ENCODE measurements around the gene TOM1L2.

Gene TOM1L2

DNA sequence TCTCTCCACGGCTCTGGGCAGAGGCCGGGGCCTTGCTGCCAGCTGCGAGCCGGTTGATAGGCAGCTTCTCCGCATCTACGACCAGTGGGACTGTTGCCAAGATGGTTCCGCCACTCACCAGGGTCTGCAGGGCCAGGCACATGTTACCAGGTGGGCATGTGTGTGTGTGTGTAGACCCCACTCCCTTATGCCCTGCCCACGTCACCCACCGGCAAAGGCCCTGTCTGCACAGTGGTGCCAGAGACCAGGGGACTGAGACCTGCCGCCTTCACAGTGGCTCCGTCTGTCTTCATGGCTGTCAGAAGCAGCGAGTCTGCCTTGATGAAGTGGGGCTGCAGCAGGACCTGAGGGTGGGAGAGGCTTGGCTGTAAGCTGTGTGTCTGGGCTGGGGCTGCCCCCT is 153.1 kb downstream of the TOM1L2 start:
- Histone ChIP-seq H3K36me3 (ENCODE audit: insufficient read depth) (no peaks in the 10 kb centered on the region), H3K9ac (no peak overlapping the region), H3K4me2 (no peak overlapping the region), H2AFZ (ENCODE audit: low read depth) (no peak overlapping the region), H3K79me2 (ENCODE audit: insufficient read depth, low read depth) (peaks cover 32% of the 10 kb centered on the region), H3K27ac (no peak overlapping the region), H4K20me1 (ENCODE audit: insufficient read depth) (no peaks in the 10 kb centered on the region), H3K4me3 (IDR thresholded peaks at IDR 0.05; ENCODE audit: insufficient read depth, low read depth, low read length) (no peak overlapping the region), H3K4me1 (ENCODE audit: low read depth, poor library complexity, severe bottlenecking) (peaks cover 42% of the 10 kb centered on the region), H3K27me3 (ENCODE audit: insufficient read depth, low read depth) (no peaks in the 10 kb centered on the region)
- TF ChIP-seq, protein P1, sequence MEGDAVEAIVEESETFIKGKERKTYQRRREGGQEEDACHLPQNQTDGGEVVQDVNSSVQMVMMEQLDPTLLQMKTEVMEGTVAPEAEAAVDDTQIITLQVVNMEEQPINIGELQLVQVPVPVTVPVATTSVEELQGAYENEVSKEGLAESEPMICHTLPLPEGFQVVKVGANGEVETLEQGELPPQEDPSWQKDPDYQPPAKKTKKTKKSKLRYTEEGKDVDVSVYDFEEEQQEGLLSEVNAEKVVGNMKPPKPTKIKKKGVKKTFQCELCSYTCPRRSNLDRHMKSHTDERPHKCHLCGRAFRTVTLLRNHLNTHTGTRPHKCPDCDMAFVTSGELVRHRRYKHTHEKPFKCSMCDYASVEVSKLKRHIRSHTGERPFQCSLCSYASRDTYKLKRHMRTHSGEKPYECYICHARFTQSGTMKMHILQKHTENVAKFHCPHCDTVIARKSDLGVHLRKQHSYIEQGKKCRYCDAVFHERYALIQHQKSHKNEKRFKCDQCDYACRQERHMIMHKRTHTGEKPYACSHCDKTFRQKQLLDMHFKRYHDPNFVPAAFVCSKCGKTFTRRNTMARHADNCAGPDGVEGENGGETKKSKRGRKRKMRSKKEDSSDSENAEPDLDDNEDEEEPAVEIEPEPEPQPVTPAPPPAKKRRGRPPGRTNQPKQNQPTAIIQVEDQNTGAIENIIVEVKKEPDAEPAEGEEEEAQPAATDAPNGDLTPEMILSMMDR (conservative IDR thresholded peaks at IDR 0.05; ENCODE audit: low read depth, low read length), result no peak

DNA sequence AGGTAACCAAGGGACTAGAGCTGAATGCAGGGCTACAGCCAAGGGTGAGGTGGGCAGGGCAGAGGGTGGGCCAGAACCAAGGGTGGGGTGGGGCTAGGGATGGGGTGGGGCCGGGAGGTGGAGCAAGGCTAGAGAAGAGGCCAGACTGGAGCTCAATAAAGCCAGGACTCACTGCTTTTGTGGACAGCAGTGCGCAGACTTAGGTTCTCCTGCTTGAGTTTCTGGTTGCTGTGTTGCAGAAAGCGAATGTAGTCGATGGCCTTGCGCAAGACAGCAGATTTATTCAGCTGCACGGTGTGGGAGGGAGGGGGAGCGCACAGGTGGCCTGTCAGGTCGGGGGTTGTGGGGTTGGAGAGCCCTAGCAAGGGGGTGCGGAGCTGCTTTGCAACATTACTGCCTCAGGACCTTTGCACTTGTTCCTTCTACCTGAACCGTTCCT is 154.1 kb downstream of the TOM1L2 start:
- Histone ChIP-seq H3K27ac (no peak overlapping the region), H2AFZ (ENCODE audit: low read depth) (no peak overlapping the region), H4K20me1 (ENCODE audit: insufficient read depth) (no peaks in the 10 kb centered on the region), H3K79me2 (ENCODE audit: insufficient read depth, low read depth) (peaks cover 28% of the 10 kb centered on the region), H3K36me3 (ENCODE audit: insufficient read depth) (no peaks in the 10 kb centered on the region), H3K4me1 (ENCODE audit: low read depth, poor library complexity, severe bottlenecking) (peaks cover 39% of the 10 kb centered on the region), H3K27me3 (ENCODE audit: insufficient read depth, low read depth) (no peaks in the 10 kb centered on the region), H3K4me2 (no peak overlapping the region), H3K9ac (no peak overlapping the region), H3K4me3 (IDR thresholded peaks at IDR 0.05; ENCODE audit: insufficient read depth, low read depth, low read length) (no peak overlapping the region)
- TF ChIP-seq, protein P1 (conservative IDR thresholded peaks at IDR 0.05; ENCODE audit: low read depth, low read length), result no peak

DNA sequence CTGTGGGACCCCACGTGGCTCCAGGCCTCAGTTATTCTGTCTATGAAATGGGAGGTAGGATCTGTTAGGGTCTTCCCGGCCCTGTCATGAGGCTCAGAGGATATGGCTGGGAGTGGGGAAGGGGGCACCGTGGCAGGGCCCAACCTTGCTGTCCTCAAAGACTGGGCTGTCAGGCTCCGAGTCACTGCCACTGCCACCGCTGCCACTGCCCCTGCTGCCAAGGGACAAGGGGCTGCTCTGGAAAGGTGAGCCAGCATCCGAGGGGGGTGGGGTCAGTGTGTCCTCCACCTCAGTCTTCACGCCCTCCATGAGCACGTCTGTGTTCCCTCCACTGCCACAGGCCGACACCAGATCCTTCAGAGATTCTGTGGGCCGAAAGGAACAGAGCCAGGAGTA is 154.7 kb downstream of the TOM1L2 start:
- H3K27me3 ChIP-seq (ENCODE audit: insufficient read depth, low read depth), result no peaks in the 10 kb centered on the region
- no peak overlapping the region for H3K4me3 ChIP-seq (IDR thresholded peaks at IDR 0.05; ENCODE audit: insufficient read depth, low read depth, low read length)
- TF ChIP-seq, protein P1 (conservative IDR thresholded peaks at IDR 0.05; ENCODE audit: low read depth, low read length), result no peak
- H3K79me2 ChIP-seq (ENCODE audit: insufficient read depth, low read depth), result peaks cover 22% of the 10 kb centered on the region
- H2AFZ ChIP-seq (ENCODE audit: low read depth), result no peak overlapping the region
- no peaks in the 10 kb centered on the region for H3K36me3 ChIP-seq (ENCODE audit: insufficient read depth)
- peaks cover 39% of the 10 kb centered on the region for H3K4me1 ChIP-seq (ENCODE audit: low read depth, poor library complexity, severe bottlenecking)
- H3K27ac ChIP-seq, result no peak overlapping the region
- no peaks in the 10 kb centered on the region for H4K20me1 ChIP-seq (ENCODE audit: insufficient read depth)
- H3K9ac ChIP-seq, result no peak overlapping the region
- no peak overlapping the region for H3K4me2 ChIP-seq

DNA sequence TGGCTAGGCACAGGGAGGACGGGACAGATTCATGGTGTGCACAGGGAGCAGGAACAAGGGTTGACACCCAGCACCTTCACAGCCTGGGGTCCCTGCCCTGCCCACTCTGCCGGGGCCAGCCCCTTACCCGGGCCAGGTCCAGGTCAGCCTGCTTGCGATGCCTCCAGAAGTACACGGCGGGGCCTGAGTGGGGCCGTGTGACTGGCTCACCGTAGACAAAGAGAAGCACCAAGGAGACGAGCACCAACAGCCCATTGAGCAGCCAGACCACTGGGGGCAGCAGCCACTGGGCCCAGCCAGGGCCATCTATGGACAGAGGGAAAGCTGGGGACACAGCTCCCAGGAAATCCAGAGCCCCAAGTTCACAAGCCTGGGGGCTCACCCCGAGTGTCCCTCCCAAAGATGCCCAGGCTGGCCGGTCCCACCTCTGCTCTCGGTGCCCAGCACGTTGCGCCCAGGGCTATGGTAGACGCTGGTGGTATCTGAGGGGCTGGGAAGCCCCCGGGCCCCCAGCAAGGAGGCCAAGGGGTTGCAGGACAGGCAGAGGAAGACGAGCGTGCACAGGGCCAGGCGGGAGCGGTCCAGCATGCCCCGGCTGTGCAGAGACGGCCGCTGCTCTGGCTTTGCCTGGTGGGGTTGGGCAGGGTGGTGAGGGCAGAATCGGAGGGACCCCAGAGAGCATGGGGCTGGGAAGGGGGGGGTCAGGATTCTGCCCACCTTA is 155.2 kb downstream of the TOM1L2 start:
- Histone ChIP-seq H3K27ac (no peak overlapping the region), H3K4me1 (ENCODE audit: low read depth, poor library complexity, severe bottlenecking) (peaks cover 40% of the 10 kb centered on the region), H2AFZ (ENCODE audit: low read depth) (no peak overlapping the region), H3K9ac (no peak overlapping the region), H3K36me3 (ENCODE audit: insufficient read depth) (no peaks in the 10 kb centered on the region), H4K20me1 (ENCODE audit: insufficient read depth) (no peaks in the 10 kb centered on the region), H3K79me2 (ENCODE audit: insufficient read depth, low read depth) (peaks cover 17% of the 10 kb centered on the region), H3K4me2 (no peak overlapping the region), H3K27me3 (ENCODE audit: insufficient read depth, low read depth) (no peaks in the 10 kb centered on the region), H3K4me3 (IDR thresholded peaks at IDR 0.05; ENCODE audit: insufficient read depth, low read depth, low read length) (no peak overlapping the region)
- TF ChIP-seq, protein P1 (conservative IDR thresholded peaks at IDR 0.05; ENCODE audit: low read depth, low read length), result no peak
